D721Med (cell line): ENCODE results near the gene DCAF7.
A peak's percentile ranks its signal among the peaks of the same experiment; 100 is the strongest.

Experiments
- DNase-seq: peaks from one replicate; pipeline ENCODE4 v3.0.0; 2011; ENCODE audit warnings: low spot score; ENCODE audit not compliant: insufficient read length
- FAIRE-seq: peaks from 2 replicates; lab custom pipeline; 2011; peaks lifted over from hg19 to GRCh38; lab: Jason Lieb, UNC
- TF ChIP-seq, protein P1 (sequence below): IDR thresholded peaks from 2 replicates; pipeline ENCODE4 v1.5.1; 2012; ENCODE audit warnings: mild to moderate bottlenecking, control low read depth; ENCODE audit not compliant: insufficient read depth; ENCODE audit errors: missing control alignments

Gene DCAF7

GRCh38 chr17:63571632-63572310 is 21.5 kb downstream of the DCAF7 start:
- DNase-seq (no peak), FAIRE-seq (no peak)
- TF ChIP-seq, protein P1, sequence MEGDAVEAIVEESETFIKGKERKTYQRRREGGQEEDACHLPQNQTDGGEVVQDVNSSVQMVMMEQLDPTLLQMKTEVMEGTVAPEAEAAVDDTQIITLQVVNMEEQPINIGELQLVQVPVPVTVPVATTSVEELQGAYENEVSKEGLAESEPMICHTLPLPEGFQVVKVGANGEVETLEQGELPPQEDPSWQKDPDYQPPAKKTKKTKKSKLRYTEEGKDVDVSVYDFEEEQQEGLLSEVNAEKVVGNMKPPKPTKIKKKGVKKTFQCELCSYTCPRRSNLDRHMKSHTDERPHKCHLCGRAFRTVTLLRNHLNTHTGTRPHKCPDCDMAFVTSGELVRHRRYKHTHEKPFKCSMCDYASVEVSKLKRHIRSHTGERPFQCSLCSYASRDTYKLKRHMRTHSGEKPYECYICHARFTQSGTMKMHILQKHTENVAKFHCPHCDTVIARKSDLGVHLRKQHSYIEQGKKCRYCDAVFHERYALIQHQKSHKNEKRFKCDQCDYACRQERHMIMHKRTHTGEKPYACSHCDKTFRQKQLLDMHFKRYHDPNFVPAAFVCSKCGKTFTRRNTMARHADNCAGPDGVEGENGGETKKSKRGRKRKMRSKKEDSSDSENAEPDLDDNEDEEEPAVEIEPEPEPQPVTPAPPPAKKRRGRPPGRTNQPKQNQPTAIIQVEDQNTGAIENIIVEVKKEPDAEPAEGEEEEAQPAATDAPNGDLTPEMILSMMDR, result no peak

DNA sequence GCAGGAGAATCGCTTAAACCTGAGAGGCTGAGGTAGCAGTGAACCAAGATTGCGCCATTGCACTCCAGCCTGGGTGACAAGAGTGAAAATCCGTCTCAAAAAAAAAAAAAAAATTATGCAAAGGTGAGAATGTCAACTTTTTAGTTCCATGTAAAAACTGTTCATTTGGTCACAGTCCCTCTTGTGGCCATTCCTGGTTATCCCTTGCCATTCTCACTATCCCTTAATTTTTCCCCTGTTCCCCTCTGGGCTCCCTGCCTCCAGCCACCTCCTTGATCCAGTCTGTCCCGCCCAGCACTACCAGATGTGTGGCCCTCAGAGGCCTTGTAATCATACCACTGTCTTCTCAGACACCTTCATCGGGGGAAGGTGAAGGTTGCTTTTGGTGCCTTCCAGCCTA is 23.4 kb downstream of the DCAF7 start:
- no peak for DNase-seq

DNA sequence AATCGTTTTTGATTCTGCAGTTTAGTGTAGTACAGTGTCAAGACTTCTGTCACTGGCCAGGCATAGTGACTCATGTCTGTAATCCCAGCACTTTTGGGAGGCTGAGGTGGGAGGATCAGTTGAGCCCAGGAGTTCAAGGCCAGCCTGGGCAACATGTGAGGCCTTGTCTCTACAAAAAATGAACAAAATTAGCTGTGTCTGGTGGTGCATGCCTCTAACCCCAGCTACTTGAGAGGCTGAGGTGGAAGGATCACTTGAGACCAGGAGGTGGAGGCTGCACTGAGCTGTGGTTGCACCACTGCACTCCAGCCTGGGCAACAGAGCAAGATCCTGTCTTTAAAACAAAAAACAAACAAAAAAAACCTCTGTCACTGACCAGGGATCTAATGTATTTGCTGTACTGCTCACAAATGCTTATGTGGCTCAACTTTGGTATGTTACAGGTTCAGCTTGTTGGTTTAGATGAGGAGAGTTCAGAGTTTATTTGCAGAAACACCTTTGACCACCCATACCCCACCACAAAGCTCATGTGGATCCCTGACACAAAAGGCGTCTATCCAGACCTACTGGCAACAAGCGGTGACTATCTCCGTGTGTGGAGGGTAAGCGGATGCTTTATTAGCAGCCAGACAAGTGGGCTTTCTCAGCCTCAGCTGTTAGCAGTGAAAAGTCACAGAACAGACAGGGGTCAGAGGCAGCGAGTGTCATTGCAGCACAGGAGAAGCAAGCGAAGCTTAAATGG is 27.9 kb downstream of the DCAF7 start:
- TF ChIP-seq, protein P1, result no peak
- DNase-seq (no peak), FAIRE-seq (no peak)

More for the DNA sequence above, 23.4 kb downstream of the DCAF7 start:
- TF ChIP-seq, protein P1, result peak; percentile 37
- FAIRE-seq, result no peak

DNA sequence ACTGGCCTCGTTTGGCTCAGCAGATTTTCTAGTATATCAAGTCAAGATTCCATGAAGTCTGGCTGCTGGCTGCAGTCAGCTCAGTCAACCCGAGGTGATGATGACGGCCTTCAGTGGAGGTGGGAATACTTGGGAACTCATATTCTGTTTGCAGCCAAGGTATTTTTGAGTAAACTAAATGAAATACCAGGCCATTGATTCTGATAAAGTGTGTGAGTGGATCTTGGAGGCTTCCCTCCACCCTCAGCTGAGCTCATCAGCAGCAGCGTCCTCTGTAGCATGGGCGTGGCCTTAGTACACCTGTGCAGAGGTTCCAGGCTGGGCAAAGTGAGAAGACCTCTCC is 28.5 kb downstream of the DCAF7 start:
- FAIRE-seq, result no peak
- TF ChIP-seq, protein P1, result no peak
- no peak for DNase-seq

- FAIRE-seq, result no peak
Observed at GRCh38 chr17:63579633-63580032, 29.4 kb downstream of the DCAF7 start.

GRCh38 chr17:63587770-63588169 is 37.5 kb downstream of the DCAF7 start:
- DNase-seq (no peak), FAIRE-seq (no peak)
- TF ChIP-seq, protein P1, result no peak

More at GRCh38 chr17:63579633-63580032, 29.4 kb downstream of the DCAF7 start:
- TF ChIP-seq, protein P1, result no peak
- no peak for DNase-seq

- TF ChIP-seq, protein P1, result no peak
- DNase-seq (no peak), FAIRE-seq (no peak)
Observed at GRCh38 chr17:63588797-63589196, 38.5 kb downstream of the DCAF7 start.
